ENCODE results near the gene GTF2F2. TPM values are rescaled to one million over a fixed set of nuclear protein-coding genes. Genes with fewer than 3 reads are reported as not detected.

GTF2F2 gene
- total and polyA plus RNA-seq, 2 donors (not counting 1 experiment from before 2014, with no cell fraction given): 5.9 to 19.6 TPM

DNA sequence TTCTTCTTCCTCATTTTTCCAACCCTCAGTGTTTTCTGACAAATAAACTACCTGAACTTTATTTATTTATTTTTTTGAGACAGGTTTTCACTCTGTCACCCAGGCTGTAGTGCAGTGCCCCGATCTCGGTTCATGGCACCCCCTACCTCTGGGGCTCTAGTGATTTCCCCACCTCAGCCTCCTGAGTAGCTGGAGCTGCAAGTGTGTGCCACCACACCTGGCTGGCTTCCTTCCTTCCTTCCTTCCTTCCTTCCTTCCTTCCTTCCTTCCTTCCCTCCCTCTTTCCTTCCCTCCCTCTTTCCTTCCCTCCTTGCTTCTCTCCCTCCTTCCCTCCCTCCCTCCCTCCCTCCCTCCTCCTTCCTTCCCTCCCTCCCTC is 48.2 kb downstream of the GTF2F2 start:
- Histone ChIP-seq H3K4me2 (replicated peaks; ENCODE audit: low read depth, low read length, poor library complexity, severe bottlenecking) (no peak overlapping the region), H3K9me3 (ENCODE audit: control extremely low read depth in 1 of 3, control insufficient read depth in 2 of 3, insufficient read depth in 1 of 3, low read length in 2 of 3) (peaks cover 0 to 4% (median 0%) of the 10 kb centered on the region in 3 donors), H3K4me3 (ENCODE audit: control extremely low read depth in 1 of 5, extremely low read depth in 1 of 5, insufficient read depth in 1 of 5, low read depth in 2 of 5, low read length in 4 of 5) (no peak overlapping the region), H3K4me1 (ENCODE audit: control insufficient read depth in 2 of 2, insufficient read depth in 2 of 2, low read length in 2 of 2) (no peaks in the 10 kb centered on the region), H3K27ac (ENCODE audit: low read length in 2 of 2) (no peak overlapping the region), H2AFZ (ENCODE audit: insufficient read depth, low read depth, low read length, poor library complexity, severe bottlenecking) (no peak overlapping the region), H3K27me3 (replicated peaks in 1 of 4; ENCODE audit: control extremely low read depth in 1 of 4, control insufficient read depth in 3 of 4, insufficient read depth in 4 of 4, low read length in 3 of 4) (no peaks in the 10 kb centered on the region), H3K79me2 (ENCODE audit: control insufficient read depth, insufficient read depth, low read length) (peaks cover 6% of the 10 kb centered on the region), H4K20me1 (ENCODE audit: control insufficient read depth, insufficient read depth, low read length, poor library complexity, severe bottlenecking) (no peaks in the 10 kb centered on the region), H3K36me3 (replicated peaks in 1 of 2; ENCODE audit: control extremely low read depth in 1 of 2, control insufficient read depth in 1 of 2, extremely low read depth in 1 of 2, insufficient read depth in 2 of 2, low read length in 1 of 2) (peaks cover 5 to 8% of the 10 kb centered on the region in 2 experiments), H3K9ac (ENCODE audit: low read length) (no peak overlapping the region)
- POLR2A ChIA-PET: no interaction called here
- Mint-ChIP-seq H3K4me1 (no peaks in the 10 kb centered on the region), H3K9me3 (ENCODE audit: insufficient read depth) (no peaks in the 10 kb centered on the region), H3K27me3 (no peaks in the 10 kb centered on the region), H3K4me3 (no peak overlapping the region), H3K27ac (no peak overlapping the region)
- intact Hi-C loops (cut with micrococcal nuclease): no loop called here
- DNase-seq (no peak), ATAC-seq (ENCODE audit: low read depth) (no peak)
- 94% methylated on average over 2 of the region's 2 CpGs for WGBS (ENCODE audit: insufficient coverage)
- no peak for TF ChIP-seq EZH2 (IDR thresholded peaks at IDR 0.05; ENCODE audit: borderline replicate concordance, insufficient read depth, low read depth, low read length, poor library complexity, severe bottlenecking)
- TF ChIP-seq, protein P1, sequence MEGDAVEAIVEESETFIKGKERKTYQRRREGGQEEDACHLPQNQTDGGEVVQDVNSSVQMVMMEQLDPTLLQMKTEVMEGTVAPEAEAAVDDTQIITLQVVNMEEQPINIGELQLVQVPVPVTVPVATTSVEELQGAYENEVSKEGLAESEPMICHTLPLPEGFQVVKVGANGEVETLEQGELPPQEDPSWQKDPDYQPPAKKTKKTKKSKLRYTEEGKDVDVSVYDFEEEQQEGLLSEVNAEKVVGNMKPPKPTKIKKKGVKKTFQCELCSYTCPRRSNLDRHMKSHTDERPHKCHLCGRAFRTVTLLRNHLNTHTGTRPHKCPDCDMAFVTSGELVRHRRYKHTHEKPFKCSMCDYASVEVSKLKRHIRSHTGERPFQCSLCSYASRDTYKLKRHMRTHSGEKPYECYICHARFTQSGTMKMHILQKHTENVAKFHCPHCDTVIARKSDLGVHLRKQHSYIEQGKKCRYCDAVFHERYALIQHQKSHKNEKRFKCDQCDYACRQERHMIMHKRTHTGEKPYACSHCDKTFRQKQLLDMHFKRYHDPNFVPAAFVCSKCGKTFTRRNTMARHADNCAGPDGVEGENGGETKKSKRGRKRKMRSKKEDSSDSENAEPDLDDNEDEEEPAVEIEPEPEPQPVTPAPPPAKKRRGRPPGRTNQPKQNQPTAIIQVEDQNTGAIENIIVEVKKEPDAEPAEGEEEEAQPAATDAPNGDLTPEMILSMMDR (IDR thresholded peaks at IDR 0.05): no peak
- CTCF ChIA-PET: no interaction called here

DNA sequence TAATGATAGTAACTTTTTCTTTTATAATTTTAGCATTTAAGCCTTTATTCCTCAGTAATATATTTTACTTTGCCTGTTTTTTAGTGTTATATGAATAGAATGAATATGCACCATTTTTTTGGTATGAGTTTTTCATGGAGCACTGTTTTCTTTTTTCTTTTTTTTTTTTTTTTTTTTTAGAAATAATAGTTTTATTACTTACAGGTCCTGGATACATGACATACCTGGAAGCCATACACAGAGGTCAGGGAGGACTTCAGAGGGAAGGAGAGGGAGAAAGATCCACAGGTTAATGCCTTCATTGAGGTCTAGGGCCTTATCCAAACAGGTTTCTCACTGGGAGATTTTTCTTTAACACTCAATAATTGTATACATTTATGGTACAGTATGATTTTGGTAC is 54.2 kb downstream of the GTF2F2 start:
- H3K79me2 ChIP-seq (ENCODE audit: control insufficient read depth, insufficient read depth, low read length): peaks cover 42% of the 10 kb centered on the region
- H3K4me2 ChIP-seq (replicated peaks; ENCODE audit: low read depth, low read length, poor library complexity, severe bottlenecking): no peak overlapping the region
- no peaks in the 10 kb centered on the region for H3K4me1 ChIP-seq (ENCODE audit: control insufficient read depth in 2 of 2, insufficient read depth in 2 of 2, low read length in 2 of 2)
- intact Hi-C loops (cut with micrococcal nuclease): no loop called here
- peaks cover 15% of the 10 kb centered on the region for H3K4me1 Mint-ChIP-seq
- no peaks in the 10 kb centered on the region for H3K27me3 ChIP-seq (replicated peaks in 1 of 4; ENCODE audit: control extremely low read depth in 1 of 4, control insufficient read depth in 3 of 4, insufficient read depth in 4 of 4, low read length in 3 of 4)
- no peak overlapping the region for H3K27ac ChIP-seq (ENCODE audit: low read length in 2 of 2)
- H2AFZ ChIP-seq (ENCODE audit: insufficient read depth, low read depth, low read length, poor library complexity, severe bottlenecking): no peak overlapping the region
- H3K36me3 ChIP-seq (replicated peaks in 1 of 2; ENCODE audit: control extremely low read depth in 1 of 2, control insufficient read depth in 1 of 2, extremely low read depth in 1 of 2, insufficient read depth in 2 of 2, low read length in 1 of 2): peaks cover 2 to 4% of the 10 kb centered on the region in 2 experiments
- ChIA-PET POLR2A (interaction anchor here (0.6 kb wide), 1 partner anchor 179 kb away, joined by 5 read pairs; no protein-coding TSS in a partner anchor), CTCF (no interaction called here)
- H3K9me3 Mint-ChIP-seq (ENCODE audit: insufficient read depth): no peaks in the 10 kb centered on the region
- H3K4me3 ChIP-seq (ENCODE audit: control extremely low read depth in 1 of 5, extremely low read depth in 1 of 5, insufficient read depth in 1 of 5, low read depth in 2 of 5, low read length in 4 of 5): no peak overlapping the region
- H3K27ac Mint-ChIP-seq: no peak overlapping the region
- ATAC-seq (ENCODE audit: low read depth) (no peak), DNase-seq (no peak)
- peaks cover 10% of the 10 kb centered on the region for H4K20me1 ChIP-seq (ENCODE audit: control insufficient read depth, insufficient read depth, low read length, poor library complexity, severe bottlenecking)
- H3K4me3 Mint-ChIP-seq: no peak overlapping the region
- TF ChIP-seq EZH2 (IDR thresholded peaks at IDR 0.05; ENCODE audit: borderline replicate concordance, insufficient read depth, low read depth, low read length, poor library complexity, severe bottlenecking): no peak
- TF ChIP-seq, protein P1 (IDR thresholded peaks at IDR 0.05): no peak
- H3K9me3 ChIP-seq (ENCODE audit: control extremely low read depth in 1 of 3, control insufficient read depth in 2 of 3, insufficient read depth in 1 of 3, low read length in 2 of 3): no peaks in the 10 kb centered on the region
- no peaks in the 10 kb centered on the region for H3K27me3 Mint-ChIP-seq
- no peak overlapping the region for H3K9ac ChIP-seq (ENCODE audit: low read length)
